HCT116 (cell line): ENCODE results near the gene QRICH1. TPM values are rescaled to one million over a fixed set of nuclear protein-coding genes. Genes with fewer than 3 reads are reported as not detected.
A peak's percentile ranks its signal among the peaks of the same experiment; 100 is the strongest.

Experiments
- ATAC-seq: fragments of 200-7000 bp; cut with Tn5 transposase; 2 replicates; pipeline ENCODE4 v1.9.1; 2020; ENCODE audit warnings: mild to moderate bottlenecking, moderate library complexity
- BruUV-seq: library from RNA; stranded (reverse); fragments of 400-500 nt; replicated peaks from 2 replicates; lab custom pipeline; 2021; lab: Mats Ljungman, UMichigan
- CTCF ChIA-PET: fragments of 300-600 bp; sonication (Branson Sonifier 250); formaldehyde crosslinking; loops from one replicate; lab custom pipeline; 2021; ENCODE audit warnings: antibody characterized with exemption; lab: Charles Lee
- POLR2A ChIA-PET: fragments of 300-600, 350-600 bp; sonication (Branson Sonifier 250); formaldehyde crosslinking; loops from one replicate; lab custom pipeline; 2021; ENCODE audit warnings: antibody characterized with exemption; lab: Charles Lee
- RAD21 ChIA-PET, 2 experiments: fragments of 300-600 bp; sonication (Branson Sonifier 250); formaldehyde crosslinking; loops; one replicate each; lab custom pipeline; 2023; ENCODE audit warnings: low total read pairs in 2 of 2; ENCODE audit not compliant: uncharacterized antibody in 2 of 2, unreplicated experiment in 2 of 2, low non-redundant PET in 1 of 2; lab: Charles Lee
- DNase-seq: peaks from one replicate; pipeline ENCODE4 v3.0.0-alpha.2; 2010; ENCODE audit warnings: low read depth, low spot score
- H2AFZ ChIP-seq: fragments of 200-600 bp; shearing (Covaris generic), sonication (generic); 2 replicates; pipeline ENCODE4 v1.6.1; 2017; ENCODE audit warnings: low read depth, mixed run types, mixed read lengths, antibody characterized with exemption, low read length; ENCODE audit not compliant: poor library complexity, severe bottlenecking
- H3K27ac ChIP-seq: 2 replicates; pipeline ENCODE4 v1.5.1; 2012; ENCODE audit warnings: low read depth, low read length
- H3K27me3 ChIP-seq: fragments of 200-600 bp; sonication (generic); 2 replicates; pipeline ENCODE4 v1.6.1; 2016; ENCODE audit warnings: mixed run types, low read length, mixed read lengths; ENCODE audit not compliant: insufficient read depth
- H3K36me3 ChIP-seq, 2 experiments: fragments of 200-500 bp in 1 of 2; fragments of 200-600 bp in 1 of 2; sonication (Bioruptor generic) in 1 of 2; sonication (generic) in 1 of 2; 2 replicates each; pipeline versions ENCODE4 v1.5.1 to v1.6.1; 2014 to 2016; ENCODE audit warnings: low read length in 2 of 2, inconsistent platforms in 1 of 2, mixed read lengths in 1 of 2, mixed run types in 1 of 2; ENCODE audit not compliant: insufficient read depth in 2 of 2, control insufficient read depth in 1 of 2
- H3K4me1 ChIP-seq, 2 experiments: fragments of 200-600 bp in 1 of 2; sonication (generic) in 1 of 2; 2 replicates each; pipeline versions ENCODE4 v1.5.1 to v1.6.1; 2012 to 2017; ENCODE audit warnings: low read length in 2 of 2, inconsistent platforms in 1 of 2, mild to moderate bottlenecking in 1 of 2, mixed read lengths in 1 of 2, mixed run types in 1 of 2, moderate library complexity in 1 of 2; ENCODE audit not compliant: insufficient read depth in 2 of 2, control insufficient read depth in 1 of 2
- H3K4me2 ChIP-seq: fragments of 200-600 bp; sonication (generic); 2 replicates; pipeline ENCODE4 v1.6.1; 2017; ENCODE audit warnings: mixed run types, low read length, mixed read lengths
- H3K4me3 ChIP-seq, 2 experiments: fragments of 200-600 bp in 1 of 2; sonication (generic) in 1 of 2; replicated peaks in 1 of 2; 2 replicates each; pipeline ENCODE4 v1.5.1; 2011 to 2016; ENCODE audit warnings: low read length in 2 of 2, control low read depth in 1 of 2, low read depth in 1 of 2, mild to moderate bottlenecking in 1 of 2, mixed read lengths in 1 of 2, mixed run types in 1 of 2
- H3K79me2 ChIP-seq: fragments of 200-600 bp; sonication (generic); 2 replicates; pipeline ENCODE4 v1.6.1; 2017; ENCODE audit warnings: mild to moderate bottlenecking, mixed run types, low read length, moderate library complexity, mixed read lengths; ENCODE audit not compliant: insufficient read depth
- H3K9ac ChIP-seq: fragments of 200-600 bp; sonication (generic); 2 replicates; pipeline ENCODE4 v1.6.1; 2016; ENCODE audit warnings: low read length, mixed read lengths
- H3K9me2 ChIP-seq: fragments of 200-600 bp; sonication (generic), shearing (Covaris generic); 2 replicates; pipeline ENCODE4 v1.6.1; 2017; ENCODE audit warnings: mixed run types, mild to moderate bottlenecking, moderate library complexity; ENCODE audit not compliant: insufficient read depth
- H3K9me3 ChIP-seq, 2 experiments: fragments of 200-500 bp in 1 of 2; fragments of 200-600 bp in 1 of 2; sonication (Bioruptor generic) in 1 of 2; sonication (generic) in 1 of 2; 2 replicates each; pipeline ENCODE4 v1.6.1; 2014 to 2017; ENCODE audit warnings: low read length in 2 of 2, mixed read lengths in 2 of 2, inconsistent platforms in 1 of 2, low read depth in 1 of 2, mild to moderate bottlenecking in 1 of 2, mixed run types in 1 of 2, moderate library complexity in 1 of 2; ENCODE audit not compliant: control insufficient read depth in 1 of 2, insufficient read depth in 1 of 2
- H4K20me1 ChIP-seq: fragments of 200-600 bp; sonication (generic), shearing (Covaris generic); 2 replicates; pipeline ENCODE4 v1.6.1; 2017; ENCODE audit warnings: mixed run types, mild to moderate bottlenecking, moderate library complexity; ENCODE audit not compliant: insufficient read depth
- ATF3 ChIP-seq: IDR thresholded peaks from 2 replicates; pipeline ENCODE4 v1.6.1; 2012
- EZH2 ChIP-seq: fragments of 200-600 bp; sonication (generic); IDR thresholded peaks from 2 replicates; pipeline ENCODE4 v1.6.1; 2017; ENCODE audit warnings: antibody characterized with exemption, mixed run types
- EZH2phosphoT487 ChIP-seq: fragments of 200-600 bp; IDR thresholded peaks from 2 replicates; pipeline ENCODE4 v1.6.1; 2018; ENCODE audit warnings: antibody characterized with exemption, borderline replicate concordance
- POLR2A ChIP-seq: IDR thresholded peaks from 2 replicates; pipeline ENCODE4 v1.7.0; 2011; ENCODE audit warnings: borderline replicate concordance; ENCODE audit not compliant: insufficient read depth, insufficient read length; ENCODE audit errors: extremely low read depth
- POLR2AphosphoS5 ChIP-seq: IDR thresholded peaks from 2 replicates; pipeline ENCODE4 v1.6.1; 2011; ENCODE audit warnings: mild to moderate bottlenecking, low read depth, low read length, moderate library complexity
- RAD21 ChIP-seq: IDR thresholded peaks from 2 replicates; pipeline ENCODE4 v1.6.1; 2012; ENCODE audit warnings: low read depth, mild to moderate bottlenecking
- REST ChIP-seq: IDR thresholded peaks from 2 replicates; pipeline ENCODE4 v1.6.1; 2012; ENCODE audit warnings: low read depth
- SP1 ChIP-seq: IDR thresholded peaks from 2 replicates; pipeline ENCODE4 v1.6.1; 2012; ENCODE audit warnings: low read depth
- ZBTB33 ChIP-seq: IDR thresholded peaks from 2 replicates; pipeline ENCODE4 v1.6.1; 2011; ENCODE audit warnings: mild to moderate bottlenecking, low read length, moderate library complexity; ENCODE audit not compliant: insufficient replicate concordance; ENCODE audit errors: extremely low read depth
- ZFX ChIP-seq: fragments of 450-650 bp; IDR thresholded peaks from 2 replicates; pipeline ENCODE4 v1.6.1; 2017
- ZNF274 ChIP-seq: fragments of 200-500 bp; sonication (Bioruptor generic); IDR thresholded peaks from 2 replicates; pipeline ENCODE4 v1.6.1; 2014; ENCODE audit warnings: mild to moderate bottlenecking, low read depth, low read length, inconsistent platforms
- intact Hi-C: fragments of 100-400 bp; cut with micrococcal nuclease; formaldehyde crosslinking; loops from 2 replicates; pipeline ENCODE4 v1.10.0; 2022
- total RNA-seq: library from RNA; stranded (reverse); gene quantifications from one replicate; pipeline ENCODE4 v1.2.1, GENCODE V29; 2021; ENCODE audit not compliant: unreplicated experiment

Gene QRICH1
- total RNA-seq, 1 experiment from 2014 or later, result 105 TPM

GRCh38 chr3:49076646-49077045 is 17.2 kb downstream of the QRICH1 start:
- H3K9me2 ChIP-seq, result no peaks in the 10 kb centered on the region
- DNase-seq, result no peak
- intact Hi-C loops, result no loop called here
- no peak overlapping the region for H2AFZ ChIP-seq
- CTCF ChIA-PET, result no interaction called here
- peaks cover 93% of the 10 kb centered on the region for H3K79me2 ChIP-seq
- peaks cover 6% of the 10 kb centered on the region; the same call in 1 of the 2 replicates for H4K20me1 ChIP-seq
- no peak overlapping the region for H3K4me2 ChIP-seq
- POLR2A ChIA-PET, result no interaction called here
- H3K4me1 ChIP-seq, result no peaks in the 10 kb centered on the region
- no peaks in the 10 kb centered on the region for H3K9me3 ChIP-seq
- RAD21 ChIA-PET, result no interaction called here
- H3K27ac ChIP-seq, result no peak overlapping the region
- no peak overlapping the region for H3K9ac ChIP-seq
- ATAC-seq, result peak; percentile 44; the same call in 1 of the 2 replicates
- BruUV-seq, result no TSS peak
- no peak for TF ChIP-seq RAD21
- no peak for TF ChIP-seq ATF3
- TF ChIP-seq POLR2A, result no peak
- no peak for TF ChIP-seq EZH2phosphoT487
- TF ChIP-seq ZNF274, result no peak
- no peak for TF ChIP-seq REST
- no peak for TF ChIP-seq ZBTB33
- no peak for TF ChIP-seq EZH2
- no peak for TF ChIP-seq POLR2AphosphoS5
- no peak for TF ChIP-seq SP1
- no peak for TF ChIP-seq ZFX
- H3K27me3 ChIP-seq, result no peaks in the 10 kb centered on the region
- no peak overlapping the region for H3K4me3 ChIP-seq
- peaks cover 36 to 46% of the 10 kb centered on the region in 2 experiments for H3K36me3 ChIP-seq
